GM21367 (cell line): ENCODE data around the gene EMD.

Experiments
- ATAC-seq: cut with Tn5 transposase; IDR thresholded peaks from one replicate; pipeline ENCODE4 v1.9.1; 2021; ENCODE audit not compliant: unreplicated experiment

The EMD gene

DNA sequence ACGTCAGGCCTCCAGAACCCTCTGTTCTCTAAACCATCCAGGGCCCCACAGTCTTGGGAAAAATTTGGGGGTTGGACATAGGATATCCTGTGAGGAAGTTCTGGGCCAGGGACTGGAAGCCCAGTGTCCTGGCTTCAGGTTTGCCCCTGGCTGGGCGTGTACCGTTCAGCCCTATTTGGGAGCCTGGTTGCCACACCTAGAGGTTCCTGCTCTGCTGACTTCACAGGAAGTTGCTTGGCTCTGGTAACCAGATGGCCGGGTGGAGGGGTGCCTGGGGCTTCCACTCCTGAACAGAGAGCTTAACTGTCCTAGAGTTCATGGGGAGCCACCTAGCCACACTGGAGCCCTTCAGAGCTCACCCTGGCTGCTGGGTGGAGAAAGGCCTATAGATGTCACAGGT lies 33.4 kb downstream of the EMD start:
- ATAC-seq, result no peak

GRCh38 chrX:154413142-154413541 lies 34.0 kb downstream of the EMD start:
- no peak for ATAC-seq

DNA sequence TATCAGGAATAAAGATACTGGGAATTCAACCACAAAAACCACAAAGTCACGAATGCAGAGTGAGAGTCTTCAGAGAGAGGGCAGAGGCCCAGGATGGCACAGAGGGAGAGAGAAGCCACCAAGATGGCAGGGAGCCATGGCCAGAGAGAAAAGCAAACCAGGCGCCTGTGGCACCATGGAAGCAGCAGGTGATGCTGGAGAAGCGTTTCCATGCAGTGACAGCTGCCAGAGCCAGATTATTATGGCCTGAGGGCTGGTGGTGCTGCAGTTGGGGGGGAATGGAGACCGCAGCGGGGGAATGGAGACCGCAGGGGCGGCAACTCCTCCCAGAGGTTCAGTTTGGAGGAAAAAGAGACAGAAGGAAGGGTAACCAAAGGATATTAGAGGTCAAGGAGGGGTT lies 38.1 kb downstream of the EMD start:
- ATAC-seq, result no peak

- no peak for ATAC-seq
Measured at GRCh38 chrX:154419189-154419588, 40.1 kb downstream of the EMD start.

DNA sequence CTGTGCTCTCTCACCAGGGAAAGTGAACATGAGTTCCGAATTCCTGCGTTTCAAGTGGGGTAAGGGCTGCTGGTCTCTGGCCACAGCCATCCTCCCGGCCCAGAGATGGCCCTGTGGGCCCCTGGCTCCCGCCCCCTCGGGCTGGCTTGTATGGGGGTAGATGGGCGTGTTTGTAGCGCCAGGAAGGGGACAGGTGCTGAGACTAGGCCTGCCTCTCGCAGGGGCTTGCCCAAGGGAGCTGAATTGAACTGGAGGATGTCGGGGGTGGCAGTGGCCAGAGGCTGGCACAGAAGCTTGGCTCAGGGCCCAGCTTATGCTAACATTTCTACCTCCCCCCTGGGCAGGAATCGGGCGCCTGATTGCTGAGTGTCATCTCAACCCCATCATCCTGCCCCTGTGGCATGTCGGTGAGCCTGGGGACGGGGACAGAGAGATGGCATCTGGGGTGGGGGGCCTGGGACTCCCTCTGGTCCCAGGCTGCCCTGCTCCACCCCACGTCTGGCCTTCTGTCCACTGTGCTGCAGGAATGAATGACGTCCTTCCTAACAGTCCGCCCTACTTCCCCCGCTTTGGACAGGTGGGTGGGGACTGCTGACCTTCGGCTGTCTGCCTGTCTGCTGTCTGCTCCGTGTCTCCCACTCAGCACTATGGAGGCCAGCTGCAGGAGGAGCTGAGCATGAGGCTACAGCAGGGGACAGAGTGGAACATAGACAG lies 40.8 kb downstream of the EMD start:
- no peak for ATAC-seq

GRCh38 chrX:154420402-154420756 lies 41.3 kb downstream of the EMD start:
- ATAC-seq, result no peak

DNA sequence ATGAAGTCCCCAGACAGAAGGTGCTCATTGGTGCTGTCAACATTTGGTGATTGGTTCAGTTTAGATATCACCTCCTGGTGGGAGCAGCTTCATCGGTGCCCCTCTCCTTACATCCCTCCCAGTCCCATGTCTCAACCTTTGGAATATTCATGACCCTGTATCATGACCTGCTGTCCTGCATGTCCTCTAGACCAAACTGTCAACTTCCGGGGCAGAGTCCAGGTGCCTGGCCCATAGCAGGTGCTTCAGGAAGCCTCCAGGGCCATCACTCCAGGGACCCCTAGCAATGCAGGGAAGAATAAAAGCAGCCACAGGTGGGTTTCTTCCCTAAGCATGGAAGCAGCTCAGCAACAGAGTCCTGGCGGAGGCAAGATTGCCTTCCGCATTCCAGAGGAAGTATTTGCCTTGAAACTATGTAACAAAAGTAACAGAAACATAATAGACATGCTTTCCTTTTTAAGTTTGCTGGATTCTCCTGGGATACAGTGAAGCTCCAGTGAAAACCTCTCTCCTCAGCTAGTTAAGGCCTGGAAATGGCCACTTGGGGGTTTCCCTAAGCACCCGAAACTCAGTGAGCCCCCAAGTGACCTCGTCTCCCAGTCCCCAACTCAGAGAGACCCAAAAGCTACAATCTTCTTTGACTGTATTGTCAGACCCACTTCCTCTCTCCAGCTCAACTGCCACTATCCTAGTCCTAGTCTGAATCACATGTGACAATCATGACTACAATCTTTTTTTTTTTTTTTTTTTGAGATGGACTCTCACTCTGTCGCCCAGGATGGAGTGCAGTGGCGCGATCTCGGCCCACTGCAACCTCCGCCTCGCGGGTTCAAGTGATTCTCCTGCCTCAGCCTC lies 48.0 kb downstream of the EMD start:
- no peak for ATAC-seq

DNA sequence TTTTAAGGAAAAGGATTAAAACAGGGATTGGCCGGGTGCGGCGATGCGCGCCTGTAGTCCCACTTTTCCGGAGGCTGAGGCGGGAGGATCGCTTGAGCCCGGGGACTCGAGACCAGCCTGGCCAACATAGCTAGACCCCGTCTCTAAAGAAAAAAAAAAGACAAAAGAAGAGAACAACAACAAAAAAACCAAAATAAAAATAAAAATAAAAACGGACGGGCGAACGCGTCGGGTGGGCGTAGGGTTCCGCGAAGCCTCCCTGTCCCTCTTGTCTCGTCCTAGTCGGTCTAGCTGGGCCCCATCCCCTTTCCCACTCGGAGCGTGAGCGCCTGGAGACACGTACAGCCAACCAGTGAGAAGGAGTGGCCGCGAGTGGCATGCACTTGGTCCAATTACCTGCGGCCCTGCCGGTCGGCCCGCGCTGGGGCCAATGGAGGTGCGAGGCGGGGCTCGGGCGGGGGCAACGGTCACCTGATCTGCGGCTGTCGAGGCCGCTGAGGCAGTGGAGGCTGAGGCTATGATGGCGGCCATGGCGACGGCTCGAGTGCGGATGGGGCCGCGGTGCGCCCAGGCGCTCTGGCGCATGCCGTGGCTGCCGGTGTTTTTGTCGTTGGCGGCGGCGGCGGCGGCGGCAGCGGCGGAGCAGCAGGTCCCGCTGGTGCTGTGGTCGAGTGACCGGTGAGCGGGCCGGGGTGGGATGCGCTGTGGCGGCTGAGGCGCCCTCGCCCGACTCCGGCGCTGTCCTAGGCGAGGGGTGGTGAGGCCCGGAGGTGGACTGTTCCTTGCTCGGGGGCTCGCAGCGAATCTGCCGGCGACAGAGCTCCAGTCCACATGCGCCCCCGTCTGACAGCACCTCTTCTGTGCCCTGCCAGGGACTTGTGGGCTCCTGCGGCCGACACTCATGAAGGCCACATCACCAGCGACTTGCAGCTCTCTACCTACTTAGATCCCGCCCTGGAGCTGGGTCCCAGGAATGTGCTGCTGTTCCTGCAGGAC lies 49.4 kb downstream of the EMD start, which contains the start of gene ATP6AP1:
Gene ATP6AP1, plus strand, starts transcription at position 502 of the 996 bp plus-strand sequence. Its CDS starts 16 bp downstream, at position 518.
- peak; percentile 94 for ATAC-seq

- no peak for ATAC-seq
Measured at GRCh38 chrX:154429711-154430110, 50.6 kb downstream of the EMD start.

GRCh38 chrX:154430479-154430878 lies 51.4 kb downstream of the EMD start:
- ATAC-seq, result no peak

DNA sequence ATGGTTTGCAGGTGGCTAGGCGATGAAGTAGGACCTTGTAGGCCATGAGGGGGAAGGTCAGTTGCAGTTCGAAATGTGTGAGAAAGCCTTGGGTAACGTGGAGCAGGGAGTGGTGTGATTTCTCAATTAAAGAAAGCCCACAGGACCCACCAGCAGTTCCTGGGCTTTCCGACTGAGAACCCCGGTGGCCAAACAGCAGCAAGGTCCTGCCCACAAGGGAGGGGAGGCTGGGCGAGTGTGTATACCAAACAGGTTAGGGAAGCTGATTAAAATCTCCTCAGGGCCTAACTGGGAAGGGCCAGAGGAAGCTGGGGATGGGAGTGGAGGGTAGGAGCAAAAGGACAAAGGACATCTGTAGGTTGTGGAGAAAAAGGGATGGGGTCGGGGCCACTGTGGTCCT lies 51.8 kb downstream of the EMD start:
- ATAC-seq, result no peak
